Measurements from ENCODE around the gene SRGAP3. TPM values are rescaled to one million over a fixed set of nuclear protein-coding genes. Genes with fewer than 3 reads are reported as not detected.
A peak's percentile ranks its signal among the peaks of the same experiment; 100 is the strongest.

SRGAP3 gene
- total RNA-seq, 1 experiment from 2014 or later: 17.9 TPM

DNA sequence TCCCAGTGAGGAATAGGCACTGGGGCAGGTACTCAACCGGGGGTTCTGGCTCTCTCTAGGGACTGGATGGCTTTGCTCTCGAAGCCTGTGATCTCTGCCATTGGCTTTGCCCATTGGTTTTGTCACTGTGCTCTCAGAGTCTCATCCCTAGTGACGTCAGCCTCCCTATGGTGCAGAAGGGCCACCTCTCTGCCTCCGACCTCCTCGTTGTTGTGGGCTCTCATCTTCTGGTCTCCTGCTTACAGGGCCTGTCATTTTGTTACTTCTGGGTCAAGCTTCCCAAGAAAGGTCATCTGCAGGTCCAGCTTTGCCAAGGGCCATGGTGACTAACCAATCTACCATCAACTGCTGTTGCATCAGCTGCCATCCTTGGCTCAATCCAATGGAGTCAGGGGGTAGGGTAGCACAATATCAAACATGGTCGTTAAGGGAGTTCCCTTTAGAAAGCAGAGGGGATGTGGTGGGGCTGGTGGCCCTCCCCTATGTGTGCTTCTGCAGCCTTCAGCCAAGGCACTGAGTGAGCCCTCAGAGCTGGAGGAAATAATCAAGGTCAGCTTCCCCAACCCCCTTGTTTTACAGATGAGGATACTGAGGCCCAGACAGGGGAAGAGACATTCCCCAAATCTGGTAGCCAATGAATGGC, 272.8 kb downstream of the SRGAP3 start (continued):
- TF ChIP-seq, protein P1, sequence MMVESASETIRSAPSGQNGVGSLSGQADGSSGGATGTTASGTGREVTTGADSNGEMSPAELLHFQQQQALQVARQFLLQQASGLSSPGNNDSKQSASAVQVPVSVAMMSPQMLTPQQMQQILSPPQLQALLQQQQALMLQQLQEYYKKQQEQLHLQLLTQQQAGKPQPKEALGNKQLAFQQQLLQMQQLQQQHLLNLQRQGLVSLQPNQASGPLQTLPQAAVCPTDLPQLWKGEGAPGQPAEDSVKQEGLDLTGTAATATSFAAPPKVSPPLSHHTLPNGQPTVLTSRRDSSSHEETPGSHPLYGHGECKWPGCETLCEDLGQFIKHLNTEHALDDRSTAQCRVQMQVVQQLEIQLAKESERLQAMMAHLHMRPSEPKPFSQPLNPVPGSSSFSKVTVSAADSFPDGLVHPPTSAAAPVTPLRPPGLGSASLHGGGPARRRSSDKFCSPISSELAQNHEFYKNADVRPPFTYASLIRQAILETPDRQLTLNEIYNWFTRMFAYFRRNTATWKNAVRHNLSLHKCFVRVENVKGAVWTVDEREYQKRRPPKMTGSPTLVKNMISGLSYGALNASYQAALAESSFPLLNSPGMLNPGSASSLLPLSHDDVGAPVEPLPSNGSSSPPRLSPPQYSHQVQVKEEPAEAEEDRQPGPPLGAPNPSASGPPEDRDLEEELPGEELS (CRISPR knock-in tag; IDR thresholded peaks at IDR 0.05): no peak
- TF ChIP-seq ZNF263 (CRISPR knock-in tag; IDR thresholded peaks at IDR 0.05; ENCODE audit: low read depth) (no peak), RORB (CRISPR knock-in tag; IDR thresholded peaks at IDR 0.05) (no peak)
- TF ChIP-seq, protein P2, sequence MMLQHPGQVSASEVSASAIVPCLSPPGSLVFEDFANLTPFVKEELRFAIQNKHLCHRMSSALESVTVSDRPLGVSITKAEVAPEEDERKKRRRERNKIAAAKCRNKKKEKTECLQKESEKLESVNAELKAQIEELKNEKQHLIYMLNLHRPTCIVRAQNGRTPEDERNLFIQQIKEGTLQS (CRISPR knock-in tag; conservative IDR thresholded peaks at IDR 0.05): no peak

DNA sequence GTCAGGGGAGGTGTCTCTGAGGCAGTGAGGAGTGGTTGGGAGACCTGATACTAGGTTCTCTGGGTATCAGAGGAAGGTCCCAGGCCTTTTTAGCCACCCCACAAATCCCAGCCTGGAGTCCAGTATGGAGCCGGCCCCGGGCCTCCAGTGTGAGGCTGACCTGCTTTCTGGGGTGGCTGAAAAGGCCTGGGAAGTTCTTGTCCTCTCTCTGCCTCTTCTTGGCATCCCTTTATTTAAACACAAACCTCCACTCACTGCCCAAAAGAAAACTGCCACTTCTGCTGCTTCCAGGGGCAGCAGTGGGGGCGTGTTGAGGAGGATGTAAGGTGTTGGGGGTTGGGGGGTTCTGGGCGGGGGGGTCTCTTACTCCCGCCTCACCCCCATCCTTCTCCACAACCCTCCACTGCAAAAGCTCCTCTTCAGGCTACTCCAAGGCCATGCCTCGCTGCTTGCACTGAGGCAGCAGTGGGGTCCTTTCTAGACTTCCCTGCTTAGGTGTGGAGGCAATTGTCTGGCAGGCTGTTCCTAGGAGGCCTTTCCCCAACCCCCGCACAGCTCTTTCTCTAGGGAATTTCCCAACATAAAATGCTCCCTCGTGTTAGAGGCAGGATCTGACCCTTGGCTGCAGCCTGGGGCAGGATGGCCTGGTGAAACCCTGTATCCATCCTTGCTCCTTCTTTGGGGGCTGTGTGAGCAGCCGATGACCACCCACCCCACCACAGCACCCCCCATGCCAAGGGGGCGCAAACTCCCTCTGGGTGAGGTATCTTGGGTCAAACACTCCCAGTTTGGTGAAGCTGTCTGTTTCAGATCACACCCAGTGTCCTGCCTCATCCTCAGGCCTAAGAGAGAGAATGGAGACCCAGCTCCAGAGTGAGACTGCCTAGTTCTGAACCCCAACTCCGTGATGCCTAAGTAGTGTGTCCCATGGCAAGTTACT, 274.1 kb downstream of the SRGAP3 start:
- Mint-ChIP-seq H3K4me1 (peaks cover 5% of the 10 kb centered on the region; the same call in 1 of the 2 replicates), H3K27ac (no peak overlapping the region), H3K36me3 (peaks cover 3% of the 10 kb centered on the region; the same call in 1 of the 2 replicates), H3K27me3 (ENCODE audit: low read depth) (peaks cover 7% of the 10 kb centered on the region), H3K9me3 (peaks cover 9% of the 10 kb centered on the region), H3K4me3 (no peak overlapping the region)
- peak; percentile 53 for ATAC-seq
- POLR2A ChIA-PET: no interaction called here
- no peak for DNase-seq (ENCODE audit: low spot score)
- TF ChIP-seq, protein P3, sequence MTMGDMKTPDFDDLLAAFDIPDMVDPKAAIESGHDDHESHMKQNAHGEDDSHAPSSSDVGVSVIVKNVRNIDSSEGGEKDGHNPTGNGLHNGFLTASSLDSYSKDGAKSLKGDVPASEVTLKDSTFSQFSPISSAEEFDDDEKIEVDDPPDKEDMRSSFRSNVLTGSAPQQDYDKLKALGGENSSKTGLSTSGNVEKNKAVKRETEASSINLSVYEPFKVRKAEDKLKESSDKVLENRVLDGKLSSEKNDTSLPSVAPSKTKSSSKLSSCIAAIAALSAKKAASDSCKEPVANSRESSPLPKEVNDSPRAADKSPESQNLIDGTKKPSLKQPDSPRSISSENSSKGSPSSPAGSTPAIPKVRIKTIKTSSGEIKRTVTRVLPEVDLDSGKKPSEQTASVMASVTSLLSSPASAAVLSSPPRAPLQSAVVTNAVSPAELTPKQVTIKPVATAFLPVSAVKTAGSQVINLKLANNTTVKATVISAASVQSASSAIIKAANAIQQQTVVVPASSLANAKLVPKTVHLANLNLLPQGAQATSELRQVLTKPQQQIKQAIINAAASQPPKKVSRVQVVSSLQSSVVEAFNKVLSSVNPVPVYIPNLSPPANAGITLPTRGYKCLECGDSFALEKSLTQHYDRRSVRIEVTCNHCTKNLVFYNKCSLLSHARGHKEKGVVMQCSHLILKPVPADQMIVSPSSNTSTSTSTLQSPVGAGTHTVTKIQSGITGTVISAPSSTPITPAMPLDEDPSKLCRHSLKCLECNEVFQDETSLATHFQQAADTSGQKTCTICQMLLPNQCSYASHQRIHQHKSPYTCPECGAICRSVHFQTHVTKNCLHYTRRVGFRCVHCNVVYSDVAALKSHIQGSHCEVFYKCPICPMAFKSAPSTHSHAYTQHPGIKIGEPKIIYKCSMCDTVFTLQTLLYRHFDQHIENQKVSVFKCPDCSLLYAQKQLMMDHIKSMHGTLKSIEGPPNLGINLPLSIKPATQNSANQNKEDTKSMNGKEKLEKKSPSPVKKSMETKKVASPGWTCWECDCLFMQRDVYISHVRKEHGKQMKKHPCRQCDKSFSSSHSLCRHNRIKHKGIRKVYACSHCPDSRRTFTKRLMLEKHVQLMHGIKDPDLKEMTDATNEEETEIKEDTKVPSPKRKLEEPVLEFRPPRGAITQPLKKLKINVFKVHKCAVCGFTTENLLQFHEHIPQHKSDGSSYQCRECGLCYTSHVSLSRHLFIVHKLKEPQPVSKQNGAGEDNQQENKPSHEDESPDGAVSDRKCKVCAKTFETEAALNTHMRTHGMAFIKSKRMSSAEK (CRISPR knock-in tag; IDR thresholded peaks at IDR 0.05; ENCODE audit: borderline replicate concordance): no peak
- TF ChIP-seq, protein P4, sequence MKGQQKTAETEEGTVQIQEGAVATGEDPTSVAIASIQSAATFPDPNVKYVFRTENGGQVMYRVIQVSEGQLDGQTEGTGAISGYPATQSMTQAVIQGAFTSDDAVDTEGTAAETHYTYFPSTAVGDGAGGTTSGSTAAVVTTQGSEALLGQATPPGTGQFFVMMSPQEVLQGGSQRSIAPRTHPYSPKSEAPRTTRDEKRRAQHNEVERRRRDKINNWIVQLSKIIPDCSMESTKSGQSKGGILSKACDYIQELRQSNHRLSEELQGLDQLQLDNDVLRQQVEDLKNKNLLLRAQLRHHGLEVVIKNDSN (CRISPR knock-in tag; IDR thresholded peaks at IDR 0.05): no peak
- TF ChIP-seq RORB (CRISPR knock-in tag; IDR thresholded peaks at IDR 0.05): no peak
- no peak for TF ChIP-seq JUN (CRISPR knock-in tag; IDR thresholded peaks at IDR 0.05)
- TF ChIP-seq, protein P5, sequence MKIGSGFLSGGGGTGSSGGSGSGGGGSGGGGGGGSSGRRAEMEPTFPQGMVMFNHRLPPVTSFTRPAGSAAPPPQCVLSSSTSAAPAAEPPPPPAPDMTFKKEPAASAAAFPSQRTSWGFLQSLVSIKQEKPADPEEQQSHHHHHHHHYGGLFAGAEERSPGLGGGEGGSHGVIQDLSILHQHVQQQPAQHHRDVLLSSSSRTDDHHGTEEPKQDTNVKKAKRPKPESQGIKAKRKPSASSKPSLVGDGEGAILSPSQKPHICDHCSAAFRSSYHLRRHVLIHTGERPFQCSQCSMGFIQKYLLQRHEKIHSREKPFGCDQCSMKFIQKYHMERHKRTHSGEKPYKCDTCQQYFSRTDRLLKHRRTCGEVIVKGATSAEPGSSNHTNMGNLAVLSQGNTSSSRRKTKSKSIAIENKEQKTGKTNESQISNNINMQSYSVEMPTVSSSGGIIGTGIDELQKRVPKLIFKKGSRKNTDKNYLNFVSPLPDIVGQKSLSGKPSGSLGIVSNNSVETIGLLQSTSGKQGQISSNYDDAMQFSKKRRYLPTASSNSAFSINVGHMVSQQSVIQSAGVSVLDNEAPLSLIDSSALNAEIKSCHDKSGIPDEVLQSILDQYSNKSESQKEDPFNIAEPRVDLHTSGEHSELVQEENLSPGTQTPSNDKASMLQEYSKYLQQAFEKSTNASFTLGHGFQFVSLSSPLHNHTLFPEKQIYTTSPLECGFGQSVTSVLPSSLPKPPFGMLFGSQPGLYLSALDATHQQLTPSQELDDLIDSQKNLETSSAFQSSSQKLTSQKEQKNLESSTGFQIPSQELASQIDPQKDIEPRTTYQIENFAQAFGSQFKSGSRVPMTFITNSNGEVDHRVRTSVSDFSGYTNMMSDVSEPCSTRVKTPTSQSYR (CRISPR knock-in tag; IDR thresholded peaks at IDR 0.05): no peak
- no peak for TF ChIP-seq ETV6 (CRISPR knock-in tag; IDR thresholded peaks at IDR 0.05)
- TF ChIP-seq FOXK1 (CRISPR knock-in tag; IDR thresholded peaks at IDR 0.05): no peak
- TF ChIP-seq ZNF121 (CRISPR knock-in tag; IDR thresholded peaks at IDR 0.05): no peak
- no peak for TF ChIP-seq CBFB (CRISPR knock-in tag; IDR thresholded peaks at IDR 0.05; ENCODE audit: low read depth)
- TF ChIP-seq NR3C1 (CRISPR knock-in tag; conservative IDR thresholded peaks at IDR 0.05; ENCODE audit: low read depth): no peak
- no peak for TF ChIP-seq GRHL2 (CRISPR knock-in tag; IDR thresholded peaks at IDR 0.05; ENCODE audit: insufficient replicate concordance, severe bottlenecking)
- TF ChIP-seq, protein P6, sequence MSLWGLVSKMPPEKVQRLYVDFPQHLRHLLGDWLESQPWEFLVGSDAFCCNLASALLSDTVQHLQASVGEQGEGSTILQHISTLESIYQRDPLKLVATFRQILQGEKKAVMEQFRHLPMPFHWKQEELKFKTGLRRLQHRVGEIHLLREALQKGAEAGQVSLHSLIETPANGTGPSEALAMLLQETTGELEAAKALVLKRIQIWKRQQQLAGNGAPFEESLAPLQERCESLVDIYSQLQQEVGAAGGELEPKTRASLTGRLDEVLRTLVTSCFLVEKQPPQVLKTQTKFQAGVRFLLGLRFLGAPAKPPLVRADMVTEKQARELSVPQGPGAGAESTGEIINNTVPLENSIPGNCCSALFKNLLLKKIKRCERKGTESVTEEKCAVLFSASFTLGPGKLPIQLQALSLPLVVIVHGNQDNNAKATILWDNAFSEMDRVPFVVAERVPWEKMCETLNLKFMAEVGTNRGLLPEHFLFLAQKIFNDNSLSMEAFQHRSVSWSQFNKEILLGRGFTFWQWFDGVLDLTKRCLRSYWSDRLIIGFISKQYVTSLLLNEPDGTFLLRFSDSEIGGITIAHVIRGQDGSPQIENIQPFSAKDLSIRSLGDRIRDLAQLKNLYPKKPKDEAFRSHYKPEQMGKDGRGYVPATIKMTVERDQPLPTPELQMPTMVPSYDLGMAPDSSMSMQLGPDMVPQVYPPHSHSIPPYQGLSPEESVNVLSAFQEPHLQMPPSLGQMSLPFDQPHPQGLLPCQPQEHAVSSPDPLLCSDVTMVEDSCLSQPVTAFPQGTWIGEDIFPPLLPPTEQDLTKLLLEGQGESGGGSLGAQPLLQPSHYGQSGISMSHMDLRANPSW (CRISPR knock-in tag; conservative IDR thresholded peaks at IDR 0.05; ENCODE audit: low read depth): no peak
- CTCF ChIA-PET: interaction anchor here (0.8 to 8.7 kb wide), 4 partner anchors 12 to 329 kb away, joined by 3 to 92 read pairs (median 16); partner anchors contain the start of gene OXTR

Data from WTC11 (cell line).